Trophoblast cell (in vitro differentiated cells and primary cell): Measurements from ENCODE around the gene KPNA6.
"Not testable (repeated sequence)": the region's sequence is repeated elsewhere in the genome, so short reads cannot be mapped to it uniquely, and the experiment has no call there.

Source experiments
- DNase-seq, 2 donors: peaks; one replicate each; pipeline ENCODE4 v3.0.0-alpha.2; 2016
- H2AFZ ChIP-seq: 2 replicates; pipeline ENCODE4 v1.6.1; 2013; ENCODE audit warnings: low read length, moderate library complexity, mild to moderate bottlenecking; ENCODE audit not compliant: insufficient read depth, poor library complexity
- H2AK5ac ChIP-seq: 2 replicates; pipeline ENCODE4 v1.6.1; 2013; ENCODE audit warnings: mild to moderate bottlenecking, low read length
- H2BK120ac ChIP-seq: 2 replicates; pipeline ENCODE4 v1.6.1; 2013; ENCODE audit warnings: low read length, mild to moderate bottlenecking, moderate library complexity; ENCODE audit not compliant: insufficient read depth, poor library complexity
- H2BK12ac ChIP-seq: 2 replicates; pipeline ENCODE4 v1.6.1; 2013; ENCODE audit warnings: mild to moderate bottlenecking, low read length, moderate library complexity
- H2BK5ac ChIP-seq: 2 replicates; pipeline ENCODE4 v1.6.1; 2013; ENCODE audit warnings: low read length, low read depth, moderate library complexity, mild to moderate bottlenecking; ENCODE audit not compliant: poor library complexity
- H3K14ac ChIP-seq: 2 replicates; pipeline ENCODE4 v1.6.1; 2013; ENCODE audit warnings: mild to moderate bottlenecking, low read length
- H3K18ac ChIP-seq: 2 replicates; pipeline ENCODE4 v1.6.1; 2013; ENCODE audit warnings: mild to moderate bottlenecking, low read length
- H3K23ac ChIP-seq: 2 replicates; pipeline ENCODE4 v1.6.1; 2013; ENCODE audit warnings: low read length
- H3K27ac ChIP-seq: 2 replicates; pipeline ENCODE4 v1.5.1; 2013; ENCODE audit warnings: low read depth, mild to moderate bottlenecking, inconsistent platforms, low read length, moderate library complexity
- H3K27me3 ChIP-seq: 2 replicates; pipeline ENCODE4 v1.6.1; 2013; ENCODE audit warnings: inconsistent platforms, mild to moderate bottlenecking, low read length, moderate library complexity; ENCODE audit not compliant: insufficient read depth
- H3K36me3 ChIP-seq, 2 experiments: 1 replicate in 1 of 2; 2 replicates in 1 of 2; pipeline ENCODE4 v1.6.1; 2013; ENCODE audit warnings: low read length in 2 of 2, mild to moderate bottlenecking in 2 of 2, moderate library complexity in 1 of 2; ENCODE audit not compliant: insufficient read depth in 2 of 2, control insufficient read depth in 1 of 2
- H3K4ac ChIP-seq: 2 replicates; pipeline ENCODE4 v1.6.1; 2013; ENCODE audit warnings: low read depth, mild to moderate bottlenecking, low read length, moderate library complexity
- H3K4me1 ChIP-seq, 2 experiments: 1 replicate in 1 of 2; 2 replicates in 1 of 2; pipeline ENCODE4 v1.6.1; 2013; ENCODE audit warnings: low read length in 2 of 2, mild to moderate bottlenecking in 2 of 2, moderate library complexity in 1 of 2; ENCODE audit not compliant: insufficient read depth in 2 of 2, control insufficient read depth in 1 of 2
- H3K4me2 ChIP-seq: 2 replicates; pipeline ENCODE4 v1.6.1; 2013; ENCODE audit warnings: inconsistent platforms, mild to moderate bottlenecking, low read length, moderate library complexity
- H3K4me3 ChIP-seq: 2 replicates; pipeline ENCODE4 v1.5.1; 2013; ENCODE audit warnings: mild to moderate bottlenecking, low read depth, low read length, inconsistent platforms
- H3K79me1 ChIP-seq: one replicate; pipeline ENCODE4 v1.6.1; 2013; ENCODE audit warnings: low read length
- H3K79me2 ChIP-seq: 2 replicates; pipeline ENCODE4 v1.6.1; 2013; ENCODE audit warnings: low read length, mild to moderate bottlenecking; ENCODE audit not compliant: control insufficient read depth, insufficient read depth, poor library complexity
- H3K9ac ChIP-seq: 2 replicates; pipeline ENCODE4 v1.6.1; 2013; ENCODE audit warnings: mild to moderate bottlenecking, low read length
- H3K9me3 ChIP-seq: 2 replicates; pipeline ENCODE4 v1.6.1; 2013; ENCODE audit warnings: low read depth, mild to moderate bottlenecking, control low read depth, inconsistent platforms, low read length; ENCODE audit not compliant: insufficient read depth
- H4K12ac ChIP-seq: 2 replicates; pipeline ENCODE4 v1.6.1; 2013; ENCODE audit warnings: low read depth, mild to moderate bottlenecking, low read length, moderate library complexity
- H4K8ac ChIP-seq: 2 replicates; pipeline ENCODE4 v1.6.1; 2013; ENCODE audit warnings: low read depth, mild to moderate bottlenecking, low read length, moderate library complexity
- H4K91ac ChIP-seq: one replicate; pipeline ENCODE4 v1.6.1; 2013; ENCODE audit warnings: low read depth, mild to moderate bottlenecking, low read length, moderate library complexity
- WGBS: extraction: QIAGEN DNeasy Blood & Tissue Kit; methylation state at CpG from one replicate; pipeline ENCODE4 v1.1.7; 2013; ENCODE audit warnings: missing lambda C conversion rate; ENCODE audit not compliant: insufficient read length, insufficient coverage; ENCODE audit errors: extremely low coverage; 5-methylcytosine and 5-hydroxymethylcytosine counted together

Gene KPNA6

GRCh38 chr1:32115496-32115895 lies 7.6 kb downstream of the KPNA6 start:
- no peak overlapping the region for H2BK5ac ChIP-seq
- no peaks in the 10 kb centered on the region for H3K27me3 ChIP-seq
- H3K36me3 ChIP-seq = peaks cover 0 to 2% of the 10 kb centered on the region in 2 experiments
- no peak overlapping the region for H2AFZ ChIP-seq
- no peak overlapping the region for H3K4ac ChIP-seq
- no peaks in the 10 kb centered on the region for H3K4me1 ChIP-seq
- H3K79me2 ChIP-seq = peaks cover 6% of the 10 kb centered on the region
- no peak overlapping the region for H4K8ac ChIP-seq
- H3K27ac ChIP-seq = no peak overlapping the region
- WGBS = no CpG with 5 or more reads among the region's 5 CpGs
- no peak overlapping the region for H4K91ac ChIP-seq
- peak overlapping the region; percentile 21 for H3K18ac ChIP-seq
- H3K4me3 ChIP-seq = no peak overlapping the region
- H3K23ac ChIP-seq = no peak overlapping the region
- H3K9ac ChIP-seq = no peak overlapping the region
- H3K4me2 ChIP-seq = no peak overlapping the region
- no peaks in the 10 kb centered on the region for H3K79me1 ChIP-seq
- H3K9me3 ChIP-seq = no peaks in the 10 kb centered on the region
- no peak overlapping the region for H3K14ac ChIP-seq
- H2BK12ac ChIP-seq = no peak overlapping the region
- no peak overlapping the region for H2AK5ac ChIP-seq
- peak; percentile 18 to 25 for DNase-seq
- no peak overlapping the region for H2BK120ac ChIP-seq
- no peak overlapping the region for H4K12ac ChIP-seq

GRCh38 chr1:32116531-32116930 lies 8.7 kb downstream of the KPNA6 start:
- Histone ChIP-seq H3K4ac (no peak overlapping the region), H3K4me2 (no peak overlapping the region), H3K36me3 (peaks cover 0 to 2% of the 10 kb centered on the region in 2 experiments), H3K4me1 (no peaks in the 10 kb centered on the region), H3K23ac (no peak overlapping the region), H3K14ac (no peak overlapping the region), H4K8ac (no peak overlapping the region), H3K27ac (no peak overlapping the region), H4K91ac (no peak overlapping the region), H3K27me3 (no peaks in the 10 kb centered on the region), H3K79me1 (no peaks in the 10 kb centered on the region), H2AFZ (no peak overlapping the region), H4K12ac (no peak overlapping the region), H2BK120ac (no peak overlapping the region), H2BK12ac (no peak overlapping the region), H2BK5ac (no peak overlapping the region), H3K9me3 (no peaks in the 10 kb centered on the region), H3K9ac (no peak overlapping the region), H2AK5ac (no peak overlapping the region), H3K79me2 (peaks cover 5% of the 10 kb centered on the region), H3K4me3 (no peak overlapping the region), H3K18ac (no peak overlapping the region)
- WGBS = no CpG with 5 or more reads among the region's 4 CpGs
- peak in 1 of 2 donors; percentile 41 for DNase-seq

GRCh38 chr1:32122151-32122550 lies 14.3 kb downstream of the KPNA6 start:
- no peak overlapping the region for H2AFZ ChIP-seq
- H4K91ac ChIP-seq = no peak overlapping the region
- no peak overlapping the region for H3K14ac ChIP-seq
- WGBS = no CpG with 5 or more reads among the region's 5 CpGs
- H2AK5ac ChIP-seq = no peak overlapping the region
- H3K27ac ChIP-seq = no peak overlapping the region
- peaks cover 0 to 3% of the 10 kb centered on the region in 2 experiments for H3K36me3 ChIP-seq
- H3K4me3 ChIP-seq = no peak overlapping the region
- H4K8ac ChIP-seq = no peak overlapping the region
- H3K4ac ChIP-seq = no peak overlapping the region
- no peak overlapping the region for H2BK12ac ChIP-seq
- H3K79me2 ChIP-seq = peaks cover 6% of the 10 kb centered on the region
- H3K18ac ChIP-seq = no peak overlapping the region
- no peaks in the 10 kb centered on the region for H3K79me1 ChIP-seq
- H3K23ac ChIP-seq = no peak overlapping the region
- H3K4me2 ChIP-seq = no peak overlapping the region
- no peak for DNase-seq
- no peak overlapping the region for H2BK5ac ChIP-seq
- H2BK120ac ChIP-seq = no peak overlapping the region
- H4K12ac ChIP-seq = no peak overlapping the region
- H3K4me1 ChIP-seq = no peaks in the 10 kb centered on the region
- no peaks in the 10 kb centered on the region for H3K27me3 ChIP-seq
- no peak overlapping the region for H3K9ac ChIP-seq
- no peaks in the 10 kb centered on the region for H3K9me3 ChIP-seq

GRCh38 chr1:32123361-32123760 lies 15.5 kb downstream of the KPNA6 start:
- not testable (repeated sequence) for H3K79me2 ChIP-seq, H2AFZ ChIP-seq, H4K91ac ChIP-seq, H2AK5ac ChIP-seq, H3K4me3 ChIP-seq, H4K8ac ChIP-seq, H3K9ac ChIP-seq, H3K23ac ChIP-seq, H2BK5ac ChIP-seq, H3K36me3 ChIP-seq, H3K14ac ChIP-seq, H3K9me3 ChIP-seq, H3K4me1 ChIP-seq, H2BK120ac ChIP-seq, H3K79me1 ChIP-seq, H4K12ac ChIP-seq, DNase-seq, H3K4me2 ChIP-seq, H2BK12ac ChIP-seq, H3K18ac ChIP-seq, H3K27me3 ChIP-seq, H3K27ac ChIP-seq
- peak overlapping the region; percentile 46 for H3K4ac ChIP-seq
- WGBS = no CpG with 5 or more reads among the region's 2 CpGs
